GM12874 (cell line): Measurements from ENCODE around the gene SLC29A3.

Experiments used
- CTCF ChIP-seq: IDR thresholded peaks from 2 replicates; pipeline ENCODE4 v1.5.1; 2011; ENCODE audit warnings: low read depth, mild to moderate bottlenecking, control low read depth, low read length, moderate library complexity; ENCODE audit not compliant: insufficient read depth

The SLC29A3 gene

GRCh38 chr10:71409516-71410104, 90.6 kb downstream of the SLC29A3 start:
- no peak for TF ChIP-seq CTCF
